ENCODE measurements around the gene HIVEP1.

Gene HIVEP1

GRCh38 chr6:12017876-12018401 is 5.8 kb downstream of the HIVEP1 start:
- peaks cover 29% of the 10 kb centered on the region for H3K79me2 ChIP-seq (ENCODE audit: control insufficient read depth, insufficient read depth, low read length, unreplicated experiment)
- peaks cover 35% of the 10 kb centered on the region for H3K36me3 ChIP-seq (ENCODE audit: insufficient read depth, low read length)
- no peak overlapping the region for H2AFZ ChIP-seq (ENCODE audit: low read length, unreplicated experiment)
- H3K4me3 ChIP-seq (ENCODE audit: low read depth, low read length) = no peak overlapping the region
- H3K4me1 ChIP-seq (ENCODE audit: control insufficient read depth, insufficient read depth, low read length, unreplicated experiment) = peaks cover 14% of the 10 kb centered on the region
- no peak overlapping the region for H3K27ac ChIP-seq (ENCODE audit: low read depth, low read length)
- H3K27me3 ChIP-seq (ENCODE audit: insufficient read depth, low read length) = no peaks in the 10 kb centered on the region

GRCh38 chr6:12020187-12020791 is 8.2 kb downstream of the HIVEP1 start:
- no peak overlapping the region for H2AFZ ChIP-seq (ENCODE audit: low read length, unreplicated experiment)
- peaks cover 10% of the 10 kb centered on the region for H3K4me1 ChIP-seq (ENCODE audit: control insufficient read depth, insufficient read depth, low read length, unreplicated experiment)
- peaks cover 20% of the 10 kb centered on the region for H3K79me2 ChIP-seq (ENCODE audit: control insufficient read depth, insufficient read depth, low read length, unreplicated experiment)
- no peak overlapping the region for H3K27ac ChIP-seq (ENCODE audit: low read depth, low read length)
- no peak overlapping the region for H3K4me3 ChIP-seq (ENCODE audit: low read depth, low read length)
- H3K36me3 ChIP-seq (ENCODE audit: insufficient read depth, low read length) = peaks cover 26% of the 10 kb centered on the region
- H3K27me3 ChIP-seq (ENCODE audit: insufficient read depth, low read length) = no peaks in the 10 kb centered on the region

GRCh38 chr6:12022481-12022880 is 10.4 kb downstream of the HIVEP1 start:
- Histone ChIP-seq H3K27me3 (ENCODE audit: insufficient read depth, low read length) (no peaks in the 10 kb centered on the region), H3K36me3 (ENCODE audit: insufficient read depth, low read length) (peaks cover 5% of the 10 kb centered on the region), H2AFZ (ENCODE audit: low read length, unreplicated experiment) (no peak overlapping the region), H3K27ac (ENCODE audit: low read depth, low read length) (no peak overlapping the region), H3K79me2 (ENCODE audit: control insufficient read depth, insufficient read depth, low read length, unreplicated experiment) (peaks cover 31% of the 10 kb centered on the region), H3K4me1 (ENCODE audit: control insufficient read depth, insufficient read depth, low read length, unreplicated experiment) (peaks cover 19% of the 10 kb centered on the region), H3K4me3 (ENCODE audit: low read depth, low read length) (no peak overlapping the region)

GRCh38 chr6:12022953-12023388 is 10.9 kb downstream of the HIVEP1 start:
- peaks cover 32% of the 10 kb centered on the region for H3K79me2 ChIP-seq (ENCODE audit: control insufficient read depth, insufficient read depth, low read length, unreplicated experiment)
- no peak overlapping the region for H3K27ac ChIP-seq (ENCODE audit: low read depth, low read length)
- H2AFZ ChIP-seq (ENCODE audit: low read length, unreplicated experiment) = no peak overlapping the region
- H3K4me3 ChIP-seq (ENCODE audit: low read depth, low read length) = no peak overlapping the region
- no peaks in the 10 kb centered on the region for H3K27me3 ChIP-seq (ENCODE audit: insufficient read depth, low read length)
- peaks cover 19% of the 10 kb centered on the region for H3K4me1 ChIP-seq (ENCODE audit: control insufficient read depth, insufficient read depth, low read length, unreplicated experiment)
- H3K36me3 ChIP-seq (ENCODE audit: insufficient read depth, low read length) = peaks cover 5% of the 10 kb centered on the region; the same call in 1 of the 2 replicates

GRCh38 chr6:12024216-12024615 is 12.1 kb downstream of the HIVEP1 start:
- Histone ChIP-seq H3K4me3 (ENCODE audit: low read depth, low read length) (no peak overlapping the region), H3K79me2 (ENCODE audit: control insufficient read depth, insufficient read depth, low read length, unreplicated experiment) (peaks cover 35% of the 10 kb centered on the region), H2AFZ (ENCODE audit: low read length, unreplicated experiment) (no peak overlapping the region), H3K4me1 (ENCODE audit: control insufficient read depth, insufficient read depth, low read length, unreplicated experiment) (peaks cover 19% of the 10 kb centered on the region), H3K27me3 (ENCODE audit: insufficient read depth, low read length) (no peaks in the 10 kb centered on the region), H3K36me3 (ENCODE audit: insufficient read depth, low read length) (0 out of 2 replicates have a peak, but pooled peaks cover 9% of the 10 kb centered on the region), H3K27ac (ENCODE audit: low read depth, low read length) (no peak overlapping the region)

- peaks cover 35% of the 10 kb centered on the region for H3K79me2 ChIP-seq (ENCODE audit: control insufficient read depth, insufficient read depth, low read length, unreplicated experiment)
- peaks cover 11% of the 10 kb centered on the region; the same call in 1 of the 2 replicates for H3K36me3 ChIP-seq (ENCODE audit: insufficient read depth, low read length)
- no peak overlapping the region for H3K4me3 ChIP-seq (ENCODE audit: low read depth, low read length)
- no peak overlapping the region for H3K27ac ChIP-seq (ENCODE audit: low read depth, low read length)
- peaks cover 19% of the 10 kb centered on the region for H3K4me1 ChIP-seq (ENCODE audit: control insufficient read depth, insufficient read depth, low read length, unreplicated experiment)
- H2AFZ ChIP-seq (ENCODE audit: low read length, unreplicated experiment) = no peak overlapping the region
- H3K27me3 ChIP-seq (ENCODE audit: insufficient read depth, low read length) = no peaks in the 10 kb centered on the region
These were observed 12.8 kb downstream of the HIVEP1 start for GRCh38 chr6:12024699-12025434.

- Histone ChIP-seq H3K4me3 (ENCODE audit: low read depth, low read length) (no peak overlapping the region), H3K27ac (ENCODE audit: low read depth, low read length) (no peak overlapping the region), H3K27me3 (ENCODE audit: insufficient read depth, low read length) (no peaks in the 10 kb centered on the region), H2AFZ (ENCODE audit: low read length, unreplicated experiment) (no peak overlapping the region), H3K4me1 (ENCODE audit: control insufficient read depth, insufficient read depth, low read length, unreplicated experiment) (peaks cover 19% of the 10 kb centered on the region), H3K79me2 (ENCODE audit: control insufficient read depth, insufficient read depth, low read length, unreplicated experiment) (peaks cover 35% of the 10 kb centered on the region), H3K36me3 (ENCODE audit: insufficient read depth, low read length) (peaks cover 20% of the 10 kb centered on the region; the same call in 1 of the 2 replicates)
These were observed 14.0 kb downstream of the HIVEP1 start for GRCh38 chr6:12026120-12026519.

GRCh38 chr6:12026833-12027232 is 14.7 kb downstream of the HIVEP1 start:
- H3K4me1 ChIP-seq (ENCODE audit: control insufficient read depth, insufficient read depth, low read length, unreplicated experiment) = peaks cover 19% of the 10 kb centered on the region
- H3K79me2 ChIP-seq (ENCODE audit: control insufficient read depth, insufficient read depth, low read length, unreplicated experiment) = peaks cover 32% of the 10 kb centered on the region
- no peak overlapping the region for H3K27ac ChIP-seq (ENCODE audit: low read depth, low read length)
- no peaks in the 10 kb centered on the region for H3K27me3 ChIP-seq (ENCODE audit: insufficient read depth, low read length)
- H3K36me3 ChIP-seq (ENCODE audit: insufficient read depth, low read length) = peaks cover 20% of the 10 kb centered on the region; the same call in 1 of the 2 replicates
- H3K4me3 ChIP-seq (ENCODE audit: low read depth, low read length) = no peak overlapping the region
- H2AFZ ChIP-seq (ENCODE audit: low read length, unreplicated experiment) = no peak overlapping the region

GRCh38 chr6:12028213-12028612 is 16.1 kb downstream of the HIVEP1 start:
- H2AFZ ChIP-seq (ENCODE audit: low read length, unreplicated experiment) = no peak overlapping the region
- peaks cover 20% of the 10 kb centered on the region; the same call in 1 of the 2 replicates for H3K36me3 ChIP-seq (ENCODE audit: insufficient read depth, low read length)
- no peak overlapping the region for H3K27ac ChIP-seq (ENCODE audit: low read depth, low read length)
- H3K79me2 ChIP-seq (ENCODE audit: control insufficient read depth, insufficient read depth, low read length, unreplicated experiment) = peaks cover 28% of the 10 kb centered on the region
- peaks cover 19% of the 10 kb centered on the region for H3K4me1 ChIP-seq (ENCODE audit: control insufficient read depth, insufficient read depth, low read length, unreplicated experiment)
- no peak overlapping the region for H3K4me3 ChIP-seq (ENCODE audit: low read depth, low read length)
- H3K27me3 ChIP-seq (ENCODE audit: insufficient read depth, low read length) = no peaks in the 10 kb centered on the region

- H3K36me3 ChIP-seq (ENCODE audit: insufficient read depth, low read length) = peaks cover 20% of the 10 kb centered on the region; the same call in 1 of the 2 replicates
- H3K4me3 ChIP-seq (ENCODE audit: low read depth, low read length) = no peak overlapping the region
- H3K79me2 ChIP-seq (ENCODE audit: control insufficient read depth, insufficient read depth, low read length, unreplicated experiment) = peaks cover 31% of the 10 kb centered on the region
- H3K4me1 ChIP-seq (ENCODE audit: control insufficient read depth, insufficient read depth, low read length, unreplicated experiment) = peaks cover 21% of the 10 kb centered on the region
- no peaks in the 10 kb centered on the region for H3K27me3 ChIP-seq (ENCODE audit: insufficient read depth, low read length)
- no peak overlapping the region for H3K27ac ChIP-seq (ENCODE audit: low read depth, low read length)
- no peak overlapping the region for H2AFZ ChIP-seq (ENCODE audit: low read length, unreplicated experiment)
These were observed 18.0 kb downstream of the HIVEP1 start for GRCh38 chr6:12029979-12030737.

Measured in ACC112 (cell line).